ENCODE data around the gene SOX6.

The SOX6 gene

GRCh38 chr11:16009021-16009420, 347.3 kb downstream of the SOX6 start:
- no peaks in the 10 kb centered on the region for H3K36me3 ChIP-seq
- TF ChIP-seq, protein P1, sequence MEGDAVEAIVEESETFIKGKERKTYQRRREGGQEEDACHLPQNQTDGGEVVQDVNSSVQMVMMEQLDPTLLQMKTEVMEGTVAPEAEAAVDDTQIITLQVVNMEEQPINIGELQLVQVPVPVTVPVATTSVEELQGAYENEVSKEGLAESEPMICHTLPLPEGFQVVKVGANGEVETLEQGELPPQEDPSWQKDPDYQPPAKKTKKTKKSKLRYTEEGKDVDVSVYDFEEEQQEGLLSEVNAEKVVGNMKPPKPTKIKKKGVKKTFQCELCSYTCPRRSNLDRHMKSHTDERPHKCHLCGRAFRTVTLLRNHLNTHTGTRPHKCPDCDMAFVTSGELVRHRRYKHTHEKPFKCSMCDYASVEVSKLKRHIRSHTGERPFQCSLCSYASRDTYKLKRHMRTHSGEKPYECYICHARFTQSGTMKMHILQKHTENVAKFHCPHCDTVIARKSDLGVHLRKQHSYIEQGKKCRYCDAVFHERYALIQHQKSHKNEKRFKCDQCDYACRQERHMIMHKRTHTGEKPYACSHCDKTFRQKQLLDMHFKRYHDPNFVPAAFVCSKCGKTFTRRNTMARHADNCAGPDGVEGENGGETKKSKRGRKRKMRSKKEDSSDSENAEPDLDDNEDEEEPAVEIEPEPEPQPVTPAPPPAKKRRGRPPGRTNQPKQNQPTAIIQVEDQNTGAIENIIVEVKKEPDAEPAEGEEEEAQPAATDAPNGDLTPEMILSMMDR (IDR thresholded peaks at IDR 0.05) = no peak
- no peaks in the 10 kb centered on the region for H3K27me3 ChIP-seq
- H3K4me3 ChIP-seq = no peak overlapping the region
- H3K4me1 ChIP-seq = peaks cover 0 to 7% (median 1%) of the 10 kb centered on the region in 4 donors
- H3K9me3 ChIP-seq = no peaks in the 10 kb centered on the region
- H3K27ac ChIP-seq = no peak overlapping the region
- intact Hi-C loops (cut with DNase I; ENCODE audit: low total_unique reads) = no loop called here
- no peak for DNase-seq

DNA sequence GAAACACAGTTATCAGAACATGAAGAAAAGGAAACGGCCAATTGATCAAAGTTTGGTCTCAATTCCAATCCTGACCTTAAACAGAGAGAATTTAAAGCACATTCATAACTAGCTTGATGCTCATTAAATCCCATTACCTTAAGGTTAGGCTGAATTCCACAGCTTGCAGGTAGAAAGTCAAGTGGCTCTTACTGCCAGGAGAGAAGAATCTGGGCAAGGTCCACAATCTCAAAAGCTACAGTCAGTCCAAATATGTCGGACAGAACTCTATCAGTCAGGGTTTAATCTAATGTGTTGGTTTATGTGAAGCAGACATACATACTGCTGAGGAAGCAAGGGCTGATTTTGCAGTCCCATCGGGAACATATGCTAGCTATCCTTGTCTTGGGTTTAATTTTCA, 348.8 kb downstream of the SOX6 start:
- Histone ChIP-seq H3K9me3 (no peaks in the 10 kb centered on the region), H3K4me1 (peaks cover 0 to 6% (median under 1%) of the 10 kb centered on the region in 4 donors), H3K4me3 (no peak overlapping the region), H3K27me3 (no peaks in the 10 kb centered on the region), H3K36me3 (no peaks in the 10 kb centered on the region), H3K27ac (no peak overlapping the region)
- DNase-seq = no peak
- intact Hi-C loops (cut with DNase I; ENCODE audit: low total_unique reads) = no loop called here
- TF ChIP-seq, protein P1 (IDR thresholded peaks at IDR 0.05) = no peak

- no peak for DNase-seq
- intact Hi-C loops (cut with DNase I; ENCODE audit: low total_unique reads) = no loop called here
- no peaks in the 10 kb centered on the region for H3K36me3 ChIP-seq
Observed at GRCh38 chr11:16002942-16003341, 353.4 kb downstream of the SOX6 start.

DNA sequence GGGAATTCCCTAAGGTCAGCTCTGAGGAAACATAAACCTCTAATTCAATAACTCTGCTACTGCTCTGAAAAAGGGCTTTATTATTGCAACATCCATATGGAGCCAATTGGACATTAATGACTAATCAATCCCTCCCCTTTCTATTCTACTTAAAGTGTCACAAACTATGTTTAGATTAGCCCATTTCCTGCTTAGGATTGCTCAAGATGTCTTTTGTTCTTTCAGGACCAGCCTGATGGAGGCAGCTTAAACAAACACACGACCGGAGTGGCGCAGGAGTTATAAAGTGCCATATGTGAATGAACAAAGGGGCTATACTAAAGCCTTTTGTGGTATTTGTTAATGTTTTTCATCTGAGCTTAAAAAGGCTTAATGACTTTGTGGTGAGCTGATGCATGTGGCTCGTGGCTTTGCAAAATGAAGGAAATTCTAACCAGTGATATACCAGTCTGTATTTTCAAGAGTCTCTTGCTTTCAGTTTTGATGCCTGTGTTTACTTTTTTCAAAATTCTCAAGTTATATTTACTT, 354.4 kb downstream of the SOX6 start:
- intact Hi-C loops (cut with DNase I; ENCODE audit: low total_unique reads) = no loop called here
- Histone ChIP-seq H3K27ac (peak overlapping the region in 1 of 2 donors; percentile 0), H3K36me3 (no peaks in the 10 kb centered on the region), H3K9me3 (no peaks in the 10 kb centered on the region), H3K27me3 (no peaks in the 10 kb centered on the region), H3K4me1 (peaks cover 0 to 21% (median 8%) of the 10 kb centered on the region in 4 donors), H3K4me3 (no peak overlapping the region)
- TF ChIP-seq, protein P1 (IDR thresholded peaks at IDR 0.05) = no peak
- DNase-seq = no peak

More at GRCh38 chr11:16002942-16003341, 353.4 kb downstream of the SOX6 start:
- TF ChIP-seq, protein P1 (IDR thresholded peaks at IDR 0.05) = no peak
- peaks cover 0 to 21% (median 8%) of the 10 kb centered on the region in 4 donors for H3K4me1 ChIP-seq
- no peaks in the 10 kb centered on the region for H3K9me3 ChIP-seq
- no peaks in the 10 kb centered on the region for H3K27me3 ChIP-seq
- H3K4me3 ChIP-seq = no peak overlapping the region
- H3K27ac ChIP-seq = no peak overlapping the region

GRCh38 chr11:16001044-16001568, 355.2 kb downstream of the SOX6 start:
- H3K27me3 ChIP-seq = no peaks in the 10 kb centered on the region
- H3K4me1 ChIP-seq = peaks cover 0 to 21% (median 8%) of the 10 kb centered on the region in 4 donors
- no peaks in the 10 kb centered on the region for H3K36me3 ChIP-seq
- intact Hi-C loops (cut with DNase I; ENCODE audit: low total_unique reads) = no loop called here
- H3K4me3 ChIP-seq = no peak overlapping the region
- no peak for DNase-seq
- TF ChIP-seq, protein P1 (IDR thresholded peaks at IDR 0.05) = no peak
- H3K27ac ChIP-seq = no peak overlapping the region
- H3K9me3 ChIP-seq = no peaks in the 10 kb centered on the region

Data from tibial artery (tissue), 4 donors.